CD4-positive, alpha-beta T cell treated with Interleukin-4 for 1 hour (primary cell): ENCODE results near the gene SYNPO2L.

Experiments
- DNase-seq, 2 donors: peaks; one replicate each; pipeline ENCODE4 v3.0.0-alpha.2; 2020 to 2022

Gene SYNPO2L

DNA sequence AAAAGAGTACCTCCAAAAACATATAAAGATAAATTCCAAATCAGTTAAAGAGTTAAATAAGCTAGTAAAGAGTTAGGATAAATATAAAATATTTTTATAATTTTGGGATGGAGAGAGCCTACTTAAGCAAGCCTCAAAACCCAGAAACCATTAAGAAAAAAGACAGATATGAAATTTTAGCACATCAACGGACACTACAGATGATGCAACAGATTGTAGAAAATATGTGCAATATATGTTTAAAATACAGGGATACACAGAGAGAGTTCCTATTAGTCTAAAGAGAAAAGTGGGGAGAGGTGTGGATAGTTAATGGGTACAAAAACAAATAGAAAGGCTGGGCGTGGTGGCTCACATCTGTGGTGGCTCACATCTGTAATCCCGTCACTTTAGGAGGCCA is 41.1 kb downstream of the SYNPO2L start:
- no peak for DNase-seq

DNA sequence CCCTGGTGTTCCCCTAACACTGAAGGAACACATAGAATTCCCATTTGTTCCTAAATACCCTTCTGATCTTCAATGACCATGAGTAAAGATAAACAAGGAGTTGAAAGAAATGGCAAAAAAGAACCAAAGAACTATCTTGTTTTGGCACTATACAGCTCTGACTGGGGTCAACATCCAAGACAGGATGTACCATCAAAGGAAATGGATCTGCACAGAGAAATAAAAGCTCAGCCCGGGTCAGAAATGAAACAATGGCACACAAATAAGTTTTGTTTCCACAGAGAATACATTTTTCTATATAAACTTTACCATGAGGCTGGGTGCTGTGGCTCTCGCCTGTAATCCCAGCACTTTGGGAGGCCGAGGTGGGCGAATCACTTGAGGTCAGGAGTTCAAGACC is 46.7 kb downstream of the SYNPO2L start:
- DNase-seq = no peak

- no peak for DNase-seq
Measured at GRCh38 chr10:73601486-73601921, 54.3 kb downstream of the SYNPO2L start.

DNA sequence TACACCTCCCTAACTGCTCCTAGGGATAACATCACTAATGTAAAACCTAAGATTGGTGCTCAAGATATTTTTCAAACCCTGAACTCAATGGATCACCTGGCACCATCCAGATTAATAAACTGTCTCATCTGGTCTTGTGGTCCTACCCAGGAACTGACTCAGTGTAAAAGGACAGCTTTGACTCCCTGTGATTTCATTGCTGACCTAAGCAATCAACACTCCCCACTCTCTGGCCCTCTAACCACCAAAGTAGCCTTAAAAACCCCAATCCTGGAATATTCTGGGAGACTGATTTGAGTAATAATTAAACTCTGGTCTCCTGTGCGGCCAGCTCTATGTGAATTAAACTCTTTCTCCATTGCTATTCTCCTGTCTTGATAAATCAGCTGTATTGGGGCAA is 58.5 kb downstream of the SYNPO2L start:
- DNase-seq = no peak
